Testis (tissue), 3 donors: Measurements from ENCODE around the gene APOBEC2. TPM values are rescaled to one million over a fixed set of nuclear protein-coding genes. Genes with fewer than 3 reads are reported as not detected.
"Not testable (repeated sequence)": the region's sequence is repeated elsewhere in the genome, so short reads cannot be mapped to it uniquely, and the experiment has no call there.

Experiments used
- DNase-seq: peaks from one replicate; pipeline ENCODE4 v3.0.0-alpha.2; 2019
- H3K27ac ChIP-seq, 2 donors: fragments of 200-600 bp; sonication (generic); one replicate each; pipeline ENCODE4 v1.5.1; 2019
- H3K27me3 ChIP-seq: fragments of 200-600 bp; sonication (generic); one replicate; pipeline ENCODE4 v1.5.1; 2019
- H3K36me3 ChIP-seq: fragments of 200-600 bp; sonication (generic); one replicate; pipeline ENCODE4 v1.5.1; 2017; ENCODE audit warnings: low read depth; ENCODE audit errors: missing control alignments
- H3K4me1 ChIP-seq: fragments of 200-600 bp; sonication (generic); one replicate; pipeline ENCODE4 v1.5.1; 2019
- H3K4me3 ChIP-seq, 2 donors: fragments of 200-600 bp; sonication (generic); one replicate each; pipeline ENCODE4 v1.5.1; 2017 to 2019
- H3K9me3 ChIP-seq: fragments of 200-600 bp; sonication (generic); one replicate; pipeline ENCODE4 v1.5.1; 2017
- POLR2A ChIP-seq: fragments of 450-650 bp; IDR thresholded peaks from one replicate; pipeline ENCODE4 v1.6.1; 2017; ENCODE audit warnings: antibody characterized with exemption, mild to moderate bottlenecking, moderate library complexity
- WGBS, 2 donors: methylation state at CpG; one replicate each; pipeline ENCODE4 v1.1.5; 2018; 5-methylcytosine and 5-hydroxymethylcytosine counted together
- intact Hi-C: fragments of 100-400 bp; cut with DNase I; formaldehyde crosslinking; loops from one replicate; pipeline ENCODE4 v1.15.1; 2023; ENCODE audit warnings: low total_unique reads
- polyA plus RNA-seq: library from polyadenylated mRNA; stranded (reverse); fragments of 350-450 nt; fragmentation: Illumina TruSeq; extraction: RNeasy Lipid Tissue Mini Kit (QIAGEN cat#74804); gene quantifications from one replicate; pipeline ENCODE4 v1.2.3, GENCODE V29; 2014; ENCODE audit warnings: low read depth, low replicate concordance; ENCODE audit not compliant: insufficient read depth
- total RNA-seq, 2 donors: library from RNA; depleted of rRNA; stranded (reverse); fragments of >200 nt; gene quantifications; one replicate each; pipeline ENCODE4 v1.2.3, GENCODE V29; 2016
- TF ChIP-seq, protein P1 (sequence below), 3 experiments: fragments of 450-650 bp in 2 of 3; fragments of 200-600 bp in 1 of 3; sonication (generic) in 1 of 3; IDR thresholded peaks; one replicate each; pipeline ENCODE4 v1.5.1; 2016 to 2019; ENCODE audit warnings: antibody characterized with exemption in 3 of 3, mild to moderate bottlenecking in 2 of 3, moderate library complexity in 1 of 3

APOBEC2 gene
- total and polyA plus RNA-seq, 3 donors from 2014 or later: 0.87 to 8.5 (median 1.2) TPM

DNA sequence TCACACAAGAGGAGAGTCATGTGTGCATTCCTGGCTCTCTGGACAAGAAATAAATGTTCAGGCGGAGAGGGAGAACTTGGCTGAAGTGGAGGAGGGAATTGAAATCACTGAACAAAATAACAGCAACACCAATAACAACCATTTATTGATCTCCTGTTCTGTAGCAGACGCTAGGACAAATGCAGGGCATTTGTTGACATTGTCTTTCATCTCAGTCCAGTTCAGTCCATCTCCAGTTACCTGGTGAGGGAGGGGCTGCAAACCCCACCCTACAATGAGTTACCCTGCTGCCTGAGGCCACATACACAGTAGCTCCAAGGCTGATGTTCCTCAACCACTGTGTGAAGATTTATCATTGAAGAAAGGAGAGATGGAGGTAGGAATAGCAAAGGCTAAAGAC, 41.3 kb upstream of the APOBEC2 start:
- no peaks in the 10 kb centered on the region for H3K36me3 ChIP-seq
- no peak overlapping the region for H3K27ac ChIP-seq
- no peaks in the 10 kb centered on the region for H3K9me3 ChIP-seq
- H3K4me1 ChIP-seq: no peaks in the 10 kb centered on the region
- TF ChIP-seq, protein P1, sequence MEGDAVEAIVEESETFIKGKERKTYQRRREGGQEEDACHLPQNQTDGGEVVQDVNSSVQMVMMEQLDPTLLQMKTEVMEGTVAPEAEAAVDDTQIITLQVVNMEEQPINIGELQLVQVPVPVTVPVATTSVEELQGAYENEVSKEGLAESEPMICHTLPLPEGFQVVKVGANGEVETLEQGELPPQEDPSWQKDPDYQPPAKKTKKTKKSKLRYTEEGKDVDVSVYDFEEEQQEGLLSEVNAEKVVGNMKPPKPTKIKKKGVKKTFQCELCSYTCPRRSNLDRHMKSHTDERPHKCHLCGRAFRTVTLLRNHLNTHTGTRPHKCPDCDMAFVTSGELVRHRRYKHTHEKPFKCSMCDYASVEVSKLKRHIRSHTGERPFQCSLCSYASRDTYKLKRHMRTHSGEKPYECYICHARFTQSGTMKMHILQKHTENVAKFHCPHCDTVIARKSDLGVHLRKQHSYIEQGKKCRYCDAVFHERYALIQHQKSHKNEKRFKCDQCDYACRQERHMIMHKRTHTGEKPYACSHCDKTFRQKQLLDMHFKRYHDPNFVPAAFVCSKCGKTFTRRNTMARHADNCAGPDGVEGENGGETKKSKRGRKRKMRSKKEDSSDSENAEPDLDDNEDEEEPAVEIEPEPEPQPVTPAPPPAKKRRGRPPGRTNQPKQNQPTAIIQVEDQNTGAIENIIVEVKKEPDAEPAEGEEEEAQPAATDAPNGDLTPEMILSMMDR (IDR thresholded peaks at IDR 0.05): no peak
- TF ChIP-seq POLR2A: no peak
- intact Hi-C loops: no loop called here
- no peak for DNase-seq
- H3K4me3 ChIP-seq: no peak overlapping the region
- 71 to 82% methylated on average over 2 of the region's 2 CpGs for WGBS, 2 donors
- H3K27me3 ChIP-seq: no peaks in the 10 kb centered on the region

DNA sequence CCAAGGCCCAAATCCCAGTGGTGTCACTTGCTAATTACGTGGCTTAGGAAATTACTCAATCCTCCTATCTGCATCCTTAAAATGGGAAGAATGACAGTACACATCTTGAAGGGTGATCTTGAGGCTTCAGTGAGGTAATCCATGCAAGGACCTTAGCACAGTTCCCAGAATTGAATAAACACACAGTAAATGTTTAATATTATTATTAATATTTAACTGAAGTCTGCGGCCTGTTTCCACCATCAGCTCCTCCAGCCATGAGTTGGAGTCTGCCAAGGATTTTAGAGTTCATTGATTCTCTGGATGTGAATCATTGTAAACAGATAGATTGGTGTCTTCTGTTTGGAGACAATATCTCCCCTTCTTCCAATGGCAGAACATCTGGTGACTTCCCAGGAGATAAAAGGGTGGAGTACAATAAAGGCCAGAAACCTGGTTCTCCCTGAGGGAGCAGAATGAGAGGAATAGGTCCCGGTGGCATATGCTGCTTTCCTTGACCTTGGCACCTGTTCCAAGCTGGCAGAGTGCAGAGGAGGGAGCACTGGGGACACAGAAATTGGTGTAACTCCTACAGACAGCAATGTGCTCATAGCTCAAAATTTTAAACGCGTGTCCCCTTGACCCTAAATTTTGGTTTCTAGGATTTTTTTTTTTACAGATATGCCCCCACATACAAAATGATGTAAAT, 39.4 kb upstream of the APOBEC2 start:
- intact Hi-C loops: no loop called here
- Histone ChIP-seq H3K4me3 (no peak overlapping the region), H3K4me1 (no peaks in the 10 kb centered on the region), H3K9me3 (no peaks in the 10 kb centered on the region), H3K27ac (no peak overlapping the region), H3K36me3 (no peaks in the 10 kb centered on the region), H3K27me3 (no peaks in the 10 kb centered on the region)
- no peak for DNase-seq
- no peak for TF ChIP-seq POLR2A
- TF ChIP-seq, protein P1 (IDR thresholded peaks at IDR 0.05): no peak
- WGBS, 2 donors: 84 to 91% methylated on average over 5 of the region's 5 CpGs

DNA sequence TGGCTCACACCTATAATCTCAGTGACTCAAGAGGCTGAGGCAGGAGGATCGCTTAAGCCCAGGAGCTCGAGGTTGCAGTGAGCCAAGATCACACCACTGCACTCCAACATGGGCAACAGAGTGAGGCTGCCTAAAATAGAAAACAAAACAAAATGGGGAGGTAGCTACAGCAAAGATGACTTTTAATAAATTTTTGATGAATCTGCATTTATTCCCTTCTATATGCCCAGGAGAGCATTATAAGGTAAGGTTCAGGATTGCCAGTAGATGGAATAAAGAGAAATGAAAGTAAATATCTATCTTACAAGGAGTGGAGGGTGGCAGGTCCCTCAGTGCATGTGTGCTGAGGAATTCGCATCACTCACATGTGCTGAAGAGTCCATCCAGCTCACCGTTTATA, 38.2 kb upstream of the APOBEC2 start:
- Histone ChIP-seq H3K9me3 (no peaks in the 10 kb centered on the region), H3K36me3 (no peaks in the 10 kb centered on the region), H3K4me1 (no peaks in the 10 kb centered on the region), H3K27ac (no peak overlapping the region), H3K27me3 (no peaks in the 10 kb centered on the region), H3K4me3 (no peak overlapping the region)
- no peak for TF ChIP-seq POLR2A
- TF ChIP-seq, protein P1 (IDR thresholded peaks at IDR 0.05): no peak
- no peak for DNase-seq
- WGBS, 2 donors: 93 to 96% methylated on average over 4 of the region's 4 CpGs
- intact Hi-C loops: no loop called here

DNA sequence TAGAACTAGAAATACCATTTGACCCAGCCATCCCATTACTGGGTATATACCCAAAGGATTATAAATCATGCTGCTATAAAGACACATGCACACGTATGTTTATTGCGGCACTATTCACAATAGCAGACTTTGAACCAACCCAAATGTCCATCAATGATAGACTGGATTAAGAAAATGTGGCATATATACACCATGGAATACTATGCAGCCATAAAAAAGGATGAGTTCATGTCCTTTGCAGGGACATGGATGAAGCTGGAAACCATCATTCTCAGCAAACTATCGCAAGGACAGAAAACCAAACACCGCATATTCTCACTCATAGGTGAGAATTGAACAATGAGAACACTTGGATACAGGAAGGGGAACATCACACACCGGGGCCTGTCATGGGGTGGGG, 37.1 kb upstream of the APOBEC2 start:
- intact Hi-C loops, DNase-seq, H3K9me3 ChIP-seq, H3K27me3 ChIP-seq, H3K36me3 ChIP-seq, H3K27ac ChIP-seq, H3K4me1 ChIP-seq, H3K4me3 ChIP-seq: not testable (repeated sequence)
- WGBS, 2 donors: 96 to 97% methylated on average over 5 of the region's 5 CpGs

DNA sequence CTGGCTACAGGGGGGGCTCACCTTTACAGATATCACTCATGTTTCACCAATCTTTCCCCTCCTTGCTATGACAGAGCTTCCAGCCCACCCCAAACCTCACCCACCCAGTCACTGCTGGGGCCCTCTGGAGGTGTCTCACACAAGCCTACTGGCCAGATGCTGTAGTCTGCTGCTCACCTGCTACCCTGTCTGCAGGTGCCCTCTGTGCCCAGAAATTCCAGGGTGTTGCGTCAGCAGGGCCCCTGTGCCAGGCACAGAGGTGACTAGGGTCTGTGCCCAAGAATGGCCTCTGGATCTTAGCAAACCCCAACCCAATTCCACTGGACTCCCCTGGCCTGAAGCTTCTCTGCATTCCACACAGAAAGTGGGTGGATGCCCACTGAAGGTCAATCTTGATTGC, 35.3 kb upstream of the APOBEC2 start:
- H3K4me3 ChIP-seq: no peak overlapping the region
- H3K4me1 ChIP-seq: no peaks in the 10 kb centered on the region
- no peak overlapping the region for H3K27ac ChIP-seq
- no peaks in the 10 kb centered on the region for H3K27me3 ChIP-seq
- no peaks in the 10 kb centered on the region for H3K9me3 ChIP-seq
- 100% methylated on average over 1 of the region's 1 CpG for WGBS, 2 donors
- H3K36me3 ChIP-seq: no peaks in the 10 kb centered on the region
- TF ChIP-seq POLR2A: no peak
- TF ChIP-seq, protein P1 (IDR thresholded peaks at IDR 0.05): no peak
- intact Hi-C loops: no loop called here
- DNase-seq: no peak
